Measurements from ENCODE around the gene THOC2.
"Not testable (repeated sequence)": the region's sequence is repeated elsewhere in the genome, so short reads cannot be mapped to it uniquely, and the experiment has no call there.

Gene THOC2

GRCh38 chrX:123679733-123680460, 53.0 kb downstream of the THOC2 start:
- H3K27me3 ChIP-seq (ENCODE audit: low read depth); H3K4me3 ChIP-seq; in situ Hi-C loops (cut with MboI; ENCODE audit: low sequenced_read_pairs); H3K9me3 ChIP-seq: not testable (repeated sequence)
- Histone ChIP-seq H3K4me1 (peaks cover 12% of the 10 kb centered on the region), H3K36me3 (replicated peaks) (peaks cover 72% of the 10 kb centered on the region)
- DNase-seq (ENCODE audit: low spot score in 2 of 2): peak in 1 of 2 experiments; percentile 51

- H3K27me3 ChIP-seq (ENCODE audit: low read depth): no peaks in the 10 kb centered on the region
- H3K4me3 ChIP-seq: no peak overlapping the region
- in situ Hi-C loops (cut with MboI; ENCODE audit: low sequenced_read_pairs): no loop called here
- H3K36me3 ChIP-seq (replicated peaks): peaks cover 70% of the 10 kb centered on the region
- no peak for DNase-seq (ENCODE audit: low spot score in 2 of 2)
- no peaks in the 10 kb centered on the region for H3K9me3 ChIP-seq
- H3K4me1 ChIP-seq: peaks cover 6% of the 10 kb centered on the region
Observed at GRCh38 chrX:123675154-123675553, 57.7 kb downstream of the THOC2 start.

- no peaks in the 10 kb centered on the region for H3K4me1 ChIP-seq
- no peak for DNase-seq (ENCODE audit: low spot score in 2 of 2)
- in situ Hi-C loops (cut with MboI; ENCODE audit: low sequenced_read_pairs): no loop called here
- no peaks in the 10 kb centered on the region for H3K9me3 ChIP-seq
- no peak overlapping the region for H3K4me3 ChIP-seq
- H3K36me3 ChIP-seq (replicated peaks): peaks cover 72% of the 10 kb centered on the region
- H3K27me3 ChIP-seq (ENCODE audit: low read depth): no peaks in the 10 kb centered on the region
Observed at GRCh38 chrX:123673813-123674212, 59.0 kb downstream of the THOC2 start.

GRCh38 chrX:123665197-123665596, 67.7 kb downstream of the THOC2 start:
- no peaks in the 10 kb centered on the region for H3K9me3 ChIP-seq
- no peak overlapping the region for H3K4me3 ChIP-seq
- DNase-seq (ENCODE audit: low spot score in 2 of 2): no peak
- H3K36me3 ChIP-seq (replicated peaks): peaks cover 80% of the 10 kb centered on the region
- no peaks in the 10 kb centered on the region for H3K27me3 ChIP-seq (ENCODE audit: low read depth)
- in situ Hi-C loops (cut with MboI; ENCODE audit: low sequenced_read_pairs): no loop called here
- H3K4me1 ChIP-seq: no peaks in the 10 kb centered on the region

- in situ Hi-C loops (cut with MboI; ENCODE audit: low sequenced_read_pairs); H3K9me3 ChIP-seq; DNase-seq (ENCODE audit: low spot score in 2 of 2); H3K4me1 ChIP-seq; H3K4me3 ChIP-seq; H3K27me3 ChIP-seq (ENCODE audit: low read depth): not testable (repeated sequence)
- peaks cover 80% of the 10 kb centered on the region for H3K36me3 ChIP-seq (replicated peaks)
Observed at GRCh38 chrX:123664467-123665167, 68.2 kb downstream of the THOC2 start.

- in situ Hi-C loops (cut with MboI; ENCODE audit: low sequenced_read_pairs); H3K9me3 ChIP-seq; DNase-seq (ENCODE audit: low spot score in 2 of 2); H3K4me3 ChIP-seq; H3K4me1 ChIP-seq; H3K27me3 ChIP-seq (ENCODE audit: low read depth): not testable (repeated sequence)
- peaks cover 81% of the 10 kb centered on the region for H3K36me3 ChIP-seq (replicated peaks)
Observed at GRCh38 chrX:123663720-123664119, 69.1 kb downstream of the THOC2 start.

GRCh38 chrX:123656507-123656906, 76.3 kb downstream of the THOC2 start:
- in situ Hi-C loops (cut with MboI; ENCODE audit: low sequenced_read_pairs): not testable (repeated sequence)

GRCh38 chrX:123648811-123649181, 84.1 kb downstream of the THOC2 start:
- not testable (repeated sequence) for H3K9me3 ChIP-seq; H3K4me3 ChIP-seq; DNase-seq (ENCODE audit: low spot score in 2 of 2); H3K27me3 ChIP-seq (ENCODE audit: low read depth)
- H3K4me1 ChIP-seq: peaks cover 12% of the 10 kb centered on the region
- peaks cover 13% of the 10 kb centered on the region for H3K36me3 ChIP-seq (replicated peaks)
- in situ Hi-C loops (cut with MboI; ENCODE audit: low sequenced_read_pairs): loop anchor here (25.0 kb wide), 1 partner anchor 186 kb away; no protein-coding TSS in a partner anchor

More at GRCh38 chrX:123656507-123656906, 76.3 kb downstream of the THOC2 start:
- not testable (repeated sequence) for H3K9me3 ChIP-seq; H3K4me1 ChIP-seq; DNase-seq (ENCODE audit: low spot score in 2 of 2); H3K4me3 ChIP-seq; H3K27me3 ChIP-seq (ENCODE audit: low read depth)
- H3K36me3 ChIP-seq (replicated peaks): peaks cover 30% of the 10 kb centered on the region

GRCh38 chrX:123648028-123648810, 84.6 kb downstream of the THOC2 start:
- H3K9me3 ChIP-seq: no peaks in the 10 kb centered on the region
- DNase-seq (ENCODE audit: low spot score in 2 of 2): peak; percentile 24 to 70
- H3K4me3 ChIP-seq: no peak overlapping the region
- peaks cover 10% of the 10 kb centered on the region for H3K36me3 ChIP-seq (replicated peaks)
- peaks cover 12% of the 10 kb centered on the region for H3K4me1 ChIP-seq
- H3K27me3 ChIP-seq (ENCODE audit: low read depth): no peaks in the 10 kb centered on the region
- in situ Hi-C loops (cut with MboI; ENCODE audit: low sequenced_read_pairs): loop anchor here (25.0 kb wide), 1 partner anchor 186 kb away; no protein-coding TSS in a partner anchor

GRCh38 chrX:123647244-123647643, 85.6 kb downstream of the THOC2 start:
- in situ Hi-C loops (cut with MboI; ENCODE audit: low sequenced_read_pairs): loop anchor here (25.0 kb wide), 1 partner anchor 185 kb away; no protein-coding TSS in a partner anchor
- Histone ChIP-seq H3K9me3 (no peaks in the 10 kb centered on the region), H3K27me3 (ENCODE audit: low read depth) (no peaks in the 10 kb centered on the region), H3K36me3 (replicated peaks) (peaks cover 10% of the 10 kb centered on the region), H3K4me1 (peaks cover 12% of the 10 kb centered on the region), H3K4me3 (no peak overlapping the region)
- DNase-seq (ENCODE audit: low spot score in 2 of 2): no peak

- Histone ChIP-seq H3K9me3 (no peaks in the 10 kb centered on the region), H3K4me1 (no peaks in the 10 kb centered on the region), H3K27me3 (ENCODE audit: low read depth) (no peaks in the 10 kb centered on the region), H3K36me3 (replicated peaks) (peaks cover 86% of the 10 kb centered on the region), H3K4me3 (no peak overlapping the region)
- in situ Hi-C loops (cut with MboI; ENCODE audit: low sequenced_read_pairs): loop anchor here (25.0 kb wide), 1 partner anchor 167 kb away; no protein-coding TSS in a partner anchor
- no peak for DNase-seq (ENCODE audit: low spot score in 2 of 2)
Observed at GRCh38 chrX:123629502-123629901, 103.3 kb downstream of the THOC2 start.

- DNase-seq (ENCODE audit: low spot score in 2 of 2): no peak
- Histone ChIP-seq H3K9me3 (no peaks in the 10 kb centered on the region), H3K4me3 (no peak overlapping the region), H3K36me3 (replicated peaks) (peaks cover 90% of the 10 kb centered on the region), H3K27me3 (ENCODE audit: low read depth) (no peaks in the 10 kb centered on the region), H3K4me1 (no peaks in the 10 kb centered on the region)
- in situ Hi-C loops (cut with MboI; ENCODE audit: low sequenced_read_pairs): loop anchor here (25.0 kb wide), 1 partner anchor 165 kb away; no protein-coding TSS in a partner anchor
Observed at GRCh38 chrX:123626962-123627361, 105.9 kb downstream of the THOC2 start.

GRCh38 chrX:123625952-123626351, 106.9 kb downstream of the THOC2 start:
- peaks cover 85% of the 10 kb centered on the region for H3K36me3 ChIP-seq (replicated peaks)
- no peaks in the 10 kb centered on the region for H3K4me1 ChIP-seq
- no peak for DNase-seq (ENCODE audit: low spot score in 2 of 2)
- no peaks in the 10 kb centered on the region for H3K9me3 ChIP-seq
- in situ Hi-C loops (cut with MboI; ENCODE audit: low sequenced_read_pairs): loop anchor here (25.0 kb wide), 1 partner anchor 164 kb away; no protein-coding TSS in a partner anchor
- H3K27me3 ChIP-seq (ENCODE audit: low read depth): no peaks in the 10 kb centered on the region
- H3K4me3 ChIP-seq: no peak overlapping the region

Measured in HAP-1 (cell line).